ENCODE data around the gene OBSL1.

Gene OBSL1

GRCh38 chr2:219567791-219568361 is 3.5 kb downstream of the OBSL1 start:
- no peak for DNase-seq (ENCODE audit: extremely low read depth in 1 of 2, low read depth in 1 of 2)

GRCh38 chr2:219567131-219567530 is 4.2 kb downstream of the OBSL1 start:
- no peak for DNase-seq (ENCODE audit: extremely low read depth in 1 of 2, low read depth in 1 of 2)

GRCh38 chr2:219566640-219567039 is 4.7 kb downstream of the OBSL1 start:
- DNase-seq (ENCODE audit: extremely low read depth in 1 of 2, low read depth in 1 of 2), result no peak

GRCh38 chr2:219565130-219566080 is 5.9 kb downstream of the OBSL1 start:
- no peak for DNase-seq (ENCODE audit: extremely low read depth in 1 of 2, low read depth in 1 of 2)

- DNase-seq (ENCODE audit: extremely low read depth in 1 of 2, low read depth in 1 of 2), result no peak
Measured at GRCh38 chr2:219563271-219563928, 7.9 kb downstream of the OBSL1 start.

GRCh38 chr2:219562049-219563020 is 9.0 kb downstream of the OBSL1 start:
- no peak for DNase-seq (ENCODE audit: extremely low read depth in 1 of 2, low read depth in 1 of 2)

- DNase-seq (ENCODE audit: extremely low read depth in 1 of 2, low read depth in 1 of 2), result no peak
Measured at GRCh38 chr2:219561179-219562048, 9.9 kb downstream of the OBSL1 start.

- DNase-seq (ENCODE audit: extremely low read depth in 1 of 2, low read depth in 1 of 2), result no peak
Measured at GRCh38 chr2:219560893-219561178, 10.5 kb downstream of the OBSL1 start.

GRCh38 chr2:219560037-219560892 is 11.1 kb downstream of the OBSL1 start:
- DNase-seq (ENCODE audit: extremely low read depth in 1 of 2, low read depth in 1 of 2), result no peak

GRCh38 chr2:219559156-219559915 is 12.0 kb downstream of the OBSL1 start:
- no peak for DNase-seq (ENCODE audit: extremely low read depth in 1 of 2, low read depth in 1 of 2)

GRCh38 chr2:219557791-219558785 is 13.3 kb downstream of the OBSL1 start:
- no peak for DNase-seq (ENCODE audit: extremely low read depth in 1 of 2, low read depth in 1 of 2)

GRCh38 chr2:219557320-219557719 is 14.0 kb downstream of the OBSL1 start:
- DNase-seq (ENCODE audit: extremely low read depth in 1 of 2, low read depth in 1 of 2), result no peak

GRCh38 chr2:219556413-219556812 is 14.9 kb downstream of the OBSL1 start:
- no peak for DNase-seq (ENCODE audit: extremely low read depth in 1 of 2, low read depth in 1 of 2)

GRCh38 chr2:219555956-219556355 is 15.4 kb downstream of the OBSL1 start:
- no peak for DNase-seq (ENCODE audit: extremely low read depth in 1 of 2, low read depth in 1 of 2)

GRCh38 chr2:219554350-219554749 is 17.0 kb downstream of the OBSL1 start:
- no peak for DNase-seq (ENCODE audit: extremely low read depth in 1 of 2, low read depth in 1 of 2)

GRCh38 chr2:219553463-219553963 is 17.8 kb downstream of the OBSL1 start:
- no peak for DNase-seq (ENCODE audit: extremely low read depth in 1 of 2, low read depth in 1 of 2)

GRCh38 chr2:219553168-219553417 is 18.2 kb downstream of the OBSL1 start:
- no peak for DNase-seq (ENCODE audit: extremely low read depth in 1 of 2, low read depth in 1 of 2)

All from stimulated activated CD8-positive, alpha-beta memory T cell treated with anti-CD3 and anti-CD28 coated beads, Interleukin-7, amount 100 ng/mL, for 48 hours (primary cell).